GM21737 (cell line): ENCODE results near the gene NTN1.
"Not testable (repeated sequence)": the region's sequence is repeated elsewhere in the genome, so short reads cannot be mapped to it uniquely, and the experiment has no call there.

Source experiments
- ATAC-seq: cut with Tn5 transposase; IDR thresholded peaks from one replicate; pipeline ENCODE4 v1.9.1; 2021; ENCODE audit warnings: mild to moderate bottlenecking, moderate library complexity; ENCODE audit not compliant: unreplicated experiment

The NTN1 gene

GRCh38 chr17:9080296-9080914 is 59.1 kb downstream of the NTN1 start:
- ATAC-seq = no peak

GRCh38 chr17:9080983-9081382 is 59.7 kb downstream of the NTN1 start:
- ATAC-seq = no peak

GRCh38 chr17:9086577-9086976 is 65.3 kb downstream of the NTN1 start:
- ATAC-seq = no peak

- ATAC-seq = no peak
Observed at GRCh38 chr17:9087921-9088320, 66.6 kb downstream of the NTN1 start.

GRCh38 chr17:9090641-9091096 is 69.4 kb downstream of the NTN1 start:
- no peak for ATAC-seq

GRCh38 chr17:9094193-9094592 is 72.9 kb downstream of the NTN1 start:
- no peak for ATAC-seq

- no peak for ATAC-seq
Observed at GRCh38 chr17:9095390-9095789, 74.1 kb downstream of the NTN1 start.

- no peak for ATAC-seq
Observed at GRCh38 chr17:9098242-9098825, 77.0 kb downstream of the NTN1 start.

- ATAC-seq = no peak
Observed at GRCh38 chr17:9101356-9101755, 80.0 kb downstream of the NTN1 start.

- ATAC-seq = not testable (repeated sequence)
Observed at GRCh38 chr17:9103193-9103592, 81.9 kb downstream of the NTN1 start.

GRCh38 chr17:9104370-9105041 is 83.2 kb downstream of the NTN1 start:
- no peak for ATAC-seq

- ATAC-seq = no peak
Observed at GRCh38 chr17:9105068-9105868, 84.0 kb downstream of the NTN1 start.

- not testable (repeated sequence) for ATAC-seq
Observed at GRCh38 chr17:9106278-9106677, 85.0 kb downstream of the NTN1 start.

- ATAC-seq = no peak
Observed at GRCh38 chr17:9107527-9107926, 86.2 kb downstream of the NTN1 start.

- ATAC-seq = no peak
Observed at GRCh38 chr17:9108146-9108545, 86.8 kb downstream of the NTN1 start.

- ATAC-seq = no peak
Observed at GRCh38 chr17:9109933-9110332, 88.6 kb downstream of the NTN1 start.

- no peak for ATAC-seq
Observed at GRCh38 chr17:9110501-9110900, 89.2 kb downstream of the NTN1 start.

GRCh38 chr17:9115214-9116191 is 94.2 kb downstream of the NTN1 start:
- no peak for ATAC-seq

GRCh38 chr17:9116311-9116835 is 95.1 kb downstream of the NTN1 start:
- no peak for ATAC-seq
